Skeletal muscle cell (primary cell): ENCODE measurements around the gene IRF8.

Experiments used
- DNase-seq: peaks from one replicate; pipeline ENCODE4 v3.0.0-alpha.2; 2010; ENCODE audit warnings: low read depth
- H3K4me3 ChIP-seq: 2 replicates; pipeline ENCODE4 v1.5.1; 2011; ENCODE audit warnings: low read depth, mild to moderate bottlenecking, control low read depth, low read length, moderate library complexity

The IRF8 gene

DNA sequence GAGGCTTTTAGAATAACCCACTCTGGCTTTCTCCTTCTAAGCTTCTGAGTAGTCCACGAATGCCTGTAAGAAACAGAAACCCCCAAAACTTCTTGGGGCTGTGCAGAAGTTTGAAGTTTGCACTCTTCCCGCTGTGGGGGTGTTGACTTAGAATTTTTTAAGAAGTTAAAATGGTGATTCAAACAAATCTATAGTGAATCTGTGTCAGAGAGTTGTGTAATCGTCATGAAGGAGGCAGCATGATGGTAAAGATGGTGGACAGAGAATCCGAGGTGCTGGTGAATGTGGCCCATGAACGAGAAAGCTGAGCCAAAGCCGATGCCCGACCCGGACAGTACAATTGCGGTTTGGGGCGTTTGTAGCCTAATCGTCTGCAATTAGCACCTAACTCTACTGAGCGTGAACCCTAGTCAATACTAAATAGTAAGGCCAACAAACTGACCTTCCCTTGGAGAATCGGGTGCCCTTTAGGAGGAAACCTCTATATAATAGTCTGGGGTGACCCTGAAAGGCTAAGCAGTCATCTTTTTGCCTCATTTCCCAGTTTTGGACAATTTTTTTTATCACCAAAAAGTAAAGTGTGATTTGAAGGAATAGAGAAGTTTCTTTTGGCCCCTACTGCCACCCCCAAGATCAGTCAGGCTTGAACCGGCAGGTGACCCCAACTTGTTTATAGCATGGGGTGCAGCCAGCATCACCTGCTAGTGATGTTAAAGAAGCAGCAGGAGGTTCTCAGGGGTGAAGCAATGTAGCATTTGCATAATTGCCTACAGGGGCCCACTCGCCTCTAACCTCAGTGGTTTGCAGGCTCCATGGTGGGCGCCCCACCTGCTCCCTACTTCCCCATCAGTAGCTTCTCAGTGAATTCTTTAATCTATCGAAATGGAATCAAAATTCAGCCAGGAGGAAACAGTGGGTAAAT, 11.2 kb downstream of the IRF8 start:
- no peak for DNase-seq
- no peak overlapping the region for H3K4me3 ChIP-seq

DNA sequence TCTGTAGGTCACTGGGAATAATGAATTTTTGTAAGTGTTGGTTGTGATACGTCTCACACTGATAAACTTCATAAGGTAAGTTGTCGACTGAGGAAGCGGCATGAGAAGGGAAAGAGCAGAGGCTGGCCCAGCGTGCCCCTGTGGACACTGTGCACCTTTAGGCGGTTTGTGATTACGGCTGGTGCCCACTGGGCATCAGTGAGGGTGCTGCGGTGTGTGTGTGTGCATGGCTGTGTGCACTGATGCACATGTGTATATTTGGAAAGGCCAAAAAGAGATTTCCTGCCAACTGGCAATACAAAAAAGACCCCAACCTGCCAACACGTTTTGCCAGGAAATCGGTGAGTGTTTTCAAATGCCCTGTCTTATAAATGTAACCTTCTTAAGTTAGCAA, 11.9 kb downstream of the IRF8 start:
- H3K4me3 ChIP-seq, result no peak overlapping the region
- DNase-seq, result no peak

DNA sequence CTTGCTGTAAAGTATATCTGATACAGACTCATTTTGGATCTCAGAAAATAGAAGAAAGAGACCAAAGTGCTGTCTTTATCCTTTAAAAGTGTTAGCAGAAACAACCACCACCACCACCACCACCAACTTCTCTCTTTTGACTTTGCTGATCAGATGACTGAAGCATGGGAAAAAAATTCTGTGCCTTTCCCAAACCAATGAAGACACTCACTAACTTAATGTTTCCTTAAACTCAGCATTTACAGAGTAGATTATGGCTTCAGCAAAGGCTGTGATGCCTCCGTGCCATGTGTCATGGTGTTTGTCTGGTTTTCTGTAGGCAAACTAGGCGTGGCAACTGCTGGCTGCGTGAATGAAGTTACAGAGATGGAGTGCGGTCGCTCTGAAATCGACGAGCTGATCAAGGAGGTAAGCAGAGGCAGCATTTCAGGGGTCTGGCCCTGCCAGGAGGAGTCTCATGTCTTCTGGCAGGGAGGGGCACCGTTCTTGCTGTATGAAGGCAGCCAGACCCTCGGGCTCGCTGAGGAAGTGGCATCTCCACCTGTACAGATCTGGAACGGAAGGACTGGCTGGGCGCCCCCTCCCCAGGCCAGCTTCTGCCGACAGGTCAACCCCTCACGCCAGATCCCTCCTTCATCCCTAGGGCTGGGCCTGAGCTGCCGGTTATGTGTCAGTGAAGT, 12.4 kb downstream of the IRF8 start:
- no peak for DNase-seq
- H3K4me3 ChIP-seq, result no peak overlapping the region

DNA sequence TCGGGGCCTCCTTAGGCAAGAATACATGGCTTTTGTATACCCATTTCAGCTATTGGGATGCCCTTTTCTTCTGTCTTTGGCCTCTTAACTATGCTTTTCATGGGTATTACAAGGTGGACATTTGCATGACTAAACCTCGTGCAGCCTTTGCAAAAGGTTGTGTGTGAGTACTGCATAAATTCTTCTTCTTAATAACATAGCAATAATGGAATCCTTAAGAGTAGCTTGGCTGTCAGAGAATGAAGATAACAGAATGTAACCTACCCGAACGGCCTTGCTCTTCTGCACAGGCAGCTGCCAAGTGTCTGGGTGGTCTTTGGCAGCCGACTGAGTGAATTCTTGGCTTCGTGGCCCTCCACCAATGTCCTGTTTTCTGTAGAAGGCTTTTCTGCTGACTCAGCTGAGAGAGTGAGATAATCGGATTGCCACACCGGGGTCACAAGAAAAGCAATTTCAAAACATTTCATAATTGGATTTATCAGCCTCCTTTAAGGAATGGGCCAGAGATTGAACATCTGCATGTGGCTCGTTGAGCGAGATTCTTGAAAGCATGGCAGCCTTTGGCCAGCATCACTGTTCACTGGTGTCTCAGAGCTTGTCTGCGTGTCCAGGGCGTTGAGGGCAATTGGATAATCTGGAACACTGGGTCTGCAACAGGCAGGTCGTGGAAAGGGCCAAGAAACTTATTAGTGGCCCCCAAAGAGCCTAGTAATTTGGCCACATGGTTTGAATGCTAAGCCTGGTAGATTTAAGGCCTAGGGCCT, 13.4 kb downstream of the IRF8 start:
- peak; percentile 37 for DNase-seq
- no peak overlapping the region for H3K4me3 ChIP-seq

DNA sequence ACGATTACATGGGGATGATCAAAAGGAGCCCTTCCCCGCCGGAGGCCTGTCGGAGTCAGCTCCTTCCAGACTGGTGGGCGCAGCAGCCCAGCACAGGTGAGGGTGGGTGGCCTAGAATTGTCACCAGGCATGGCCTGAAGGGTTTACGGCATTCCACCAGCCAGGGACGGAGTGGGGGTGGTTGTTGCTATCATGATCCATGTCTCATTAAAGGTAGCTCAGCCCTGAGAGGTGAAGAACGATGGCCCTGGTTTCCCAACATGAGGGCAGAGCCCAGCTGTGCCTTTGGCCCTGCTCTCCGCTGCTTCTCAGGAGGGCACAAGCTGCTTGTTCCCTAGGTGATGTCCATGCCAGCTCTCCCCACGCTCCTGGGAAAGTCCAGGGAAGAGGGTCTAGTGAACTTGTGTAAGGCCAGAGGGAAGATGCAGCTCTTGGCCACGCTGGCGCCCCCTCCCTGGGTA, 14.2 kb downstream of the IRF8 start:
- H3K4me3 ChIP-seq, result no peak overlapping the region
- DNase-seq, result no peak

DNA sequence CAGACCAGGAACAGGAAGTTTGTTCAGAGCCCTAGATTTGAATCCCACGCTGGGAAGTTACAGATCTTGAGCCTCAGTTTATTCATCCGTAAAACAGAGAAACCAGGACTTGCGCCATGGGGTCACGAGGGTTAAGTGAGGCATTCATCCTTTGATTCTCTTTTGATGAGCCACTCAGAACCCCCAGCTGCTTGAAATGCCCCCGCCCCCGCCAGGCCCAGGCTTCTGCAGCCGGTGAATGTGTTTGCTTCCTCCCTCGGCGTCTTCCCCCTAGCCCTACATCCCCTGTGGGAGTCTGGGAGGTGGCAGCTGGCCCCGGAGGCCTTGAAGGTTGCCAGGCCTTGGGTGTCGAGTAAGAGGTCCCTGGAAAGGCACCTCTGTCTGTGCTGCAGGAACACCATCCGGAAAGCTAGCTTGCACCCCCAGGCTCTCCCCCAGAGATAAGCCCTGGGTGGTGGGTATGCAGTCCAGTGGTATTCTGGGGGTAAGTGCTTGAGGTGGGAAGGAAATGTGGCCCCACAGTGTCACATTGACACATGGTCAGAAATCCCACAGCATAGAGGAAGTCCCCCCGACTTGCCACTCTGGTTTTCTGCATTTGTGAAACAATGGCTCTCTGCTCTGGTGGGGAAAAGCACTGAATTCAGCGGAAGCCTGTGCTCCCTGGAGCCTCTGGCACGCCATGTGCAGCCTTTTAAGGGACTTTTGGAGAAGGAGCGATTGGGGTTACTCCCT, 14.9 kb downstream of the IRF8 start:
- DNase-seq, result no peak
- no peak overlapping the region for H3K4me3 ChIP-seq

DNA sequence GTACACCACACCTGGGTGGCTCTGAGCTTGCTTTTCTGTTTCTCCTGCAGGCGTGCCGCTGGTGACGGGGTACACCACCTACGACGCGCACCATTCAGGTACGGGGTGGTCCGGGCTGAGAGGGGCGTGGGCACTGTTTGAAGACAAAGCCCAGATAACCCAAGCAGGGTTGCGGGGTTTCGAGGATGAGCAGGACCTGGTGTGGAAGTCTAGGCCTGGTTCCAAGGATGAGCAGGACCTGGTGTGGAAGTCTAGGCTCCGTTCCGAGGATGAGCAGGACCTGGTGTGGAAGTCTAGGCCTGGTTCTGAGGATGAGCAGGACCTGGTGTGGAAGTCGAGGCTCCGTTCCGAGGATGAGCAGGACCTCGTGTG, 15.4 kb downstream of the IRF8 start:
- no peak overlapping the region for H3K4me3 ChIP-seq
- DNase-seq, result no peak

DNA sequence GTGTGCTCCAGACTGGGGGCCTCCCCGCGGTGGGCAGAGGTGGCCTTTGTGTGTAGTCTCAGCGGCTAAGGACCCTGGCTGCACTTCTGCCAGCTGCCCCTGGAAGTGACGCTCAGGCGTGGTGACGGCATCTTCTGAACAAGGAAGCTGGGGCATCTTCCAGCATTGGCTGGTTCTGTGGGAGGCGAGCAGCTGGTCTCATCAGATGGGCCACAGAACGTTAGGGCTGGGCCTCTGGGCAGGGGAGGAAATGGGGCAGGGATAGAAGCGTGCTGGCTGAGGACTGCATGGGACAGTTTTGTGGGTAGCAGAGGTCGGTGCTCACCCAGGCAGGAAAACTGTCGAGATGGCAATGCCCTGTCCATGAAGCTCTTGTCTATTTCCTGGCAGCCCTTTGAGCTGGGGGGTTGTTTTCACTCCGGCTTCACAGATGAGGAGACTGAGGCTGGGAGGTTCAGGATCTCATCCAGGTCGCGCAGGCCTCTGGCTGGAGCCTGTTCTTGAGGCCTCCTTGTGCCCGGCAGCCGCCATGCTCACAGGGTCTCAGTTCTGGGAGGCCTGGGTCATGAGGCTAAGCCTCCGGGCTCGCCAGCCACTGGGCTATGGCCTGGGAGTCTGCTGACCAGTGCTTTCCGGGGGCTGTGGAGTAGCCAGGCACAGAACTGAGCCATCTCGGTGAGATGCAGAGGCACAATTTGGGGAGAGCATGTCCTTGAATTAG, 16.3 kb downstream of the IRF8 start:
- DNase-seq, result no peak
- no peak overlapping the region for H3K4me3 ChIP-seq

DNA sequence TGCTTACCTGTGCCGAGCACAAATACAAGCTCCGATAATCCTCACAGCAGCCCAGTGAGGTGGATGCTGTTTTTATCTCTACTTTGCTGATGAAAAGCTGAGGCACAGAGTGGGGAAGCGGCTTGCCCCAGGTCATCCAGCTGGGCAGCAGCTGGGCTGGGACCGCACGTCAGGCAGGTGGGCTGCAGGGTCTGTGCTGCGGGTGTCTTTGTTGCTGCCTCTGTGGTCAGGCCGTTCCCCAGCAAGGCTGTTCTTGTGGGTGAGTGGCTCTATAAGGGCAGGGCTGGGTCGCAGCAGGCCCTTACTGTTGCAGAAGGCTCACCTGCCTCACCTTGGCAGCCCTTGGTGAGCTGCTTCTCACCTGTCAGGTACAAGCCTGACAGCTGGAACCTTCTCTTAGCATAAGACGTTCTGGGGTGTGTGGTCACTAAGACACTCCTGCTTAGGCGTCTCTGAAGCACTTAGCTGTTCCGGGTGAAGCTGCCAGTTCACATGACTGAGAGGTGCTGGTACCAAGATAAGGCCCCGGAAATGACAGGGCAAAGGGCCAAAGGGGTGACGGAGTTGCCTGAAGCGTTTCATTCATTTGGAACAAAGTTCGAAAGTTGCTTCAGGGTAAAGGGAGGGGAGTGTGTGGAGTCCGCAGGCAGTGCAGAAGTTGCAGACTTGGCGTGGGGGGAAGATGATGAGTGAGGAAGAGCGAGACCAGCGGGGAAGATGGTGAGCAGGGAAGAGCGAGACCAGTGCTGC, 17.4 kb downstream of the IRF8 start:
- DNase-seq, result no peak
- no peak overlapping the region for H3K4me3 ChIP-seq

DNA sequence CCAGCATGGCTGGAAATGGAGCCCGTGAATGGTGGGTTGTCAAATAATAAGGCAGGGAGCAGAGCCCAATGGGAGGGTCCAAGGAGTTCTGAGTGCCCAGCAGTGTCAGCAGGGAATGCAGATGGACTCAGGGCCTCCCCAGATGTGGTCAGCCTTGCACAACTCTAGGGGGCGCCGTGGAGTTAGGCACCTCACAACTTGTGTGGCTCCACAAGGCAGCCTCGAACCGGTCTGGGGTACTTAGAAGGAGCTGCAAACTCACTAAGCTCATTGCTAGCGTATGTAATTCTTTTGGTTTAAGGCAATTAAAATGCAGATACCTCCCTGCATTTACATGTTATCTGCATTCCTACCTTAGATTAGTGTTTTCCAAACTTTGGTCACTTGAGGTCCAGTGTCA, 18.1 kb downstream of the IRF8 start:
- H3K4me3 ChIP-seq, result no peak overlapping the region
- DNase-seq, result no peak

DNA sequence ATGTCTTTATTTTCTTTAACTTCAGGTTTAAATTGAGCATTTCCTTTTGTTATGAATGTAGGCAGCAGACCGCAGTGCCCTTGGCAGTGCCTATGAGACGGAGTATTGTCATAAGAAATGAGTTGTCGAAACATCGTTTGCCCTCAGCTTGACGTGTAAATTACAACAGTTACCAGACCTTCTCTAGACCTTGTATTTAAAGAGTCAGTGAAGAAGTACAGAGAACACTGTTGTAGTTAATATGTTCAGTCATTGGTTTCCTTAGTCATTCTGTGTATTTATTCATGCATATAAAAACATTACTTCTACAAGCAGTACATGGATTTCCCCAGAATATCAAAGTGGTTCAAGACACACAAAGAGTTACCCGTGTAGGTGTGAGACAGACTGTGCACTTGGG, 19.0 kb downstream of the IRF8 start:
- H3K4me3 ChIP-seq, result no peak overlapping the region
- DNase-seq, result no peak

DNA sequence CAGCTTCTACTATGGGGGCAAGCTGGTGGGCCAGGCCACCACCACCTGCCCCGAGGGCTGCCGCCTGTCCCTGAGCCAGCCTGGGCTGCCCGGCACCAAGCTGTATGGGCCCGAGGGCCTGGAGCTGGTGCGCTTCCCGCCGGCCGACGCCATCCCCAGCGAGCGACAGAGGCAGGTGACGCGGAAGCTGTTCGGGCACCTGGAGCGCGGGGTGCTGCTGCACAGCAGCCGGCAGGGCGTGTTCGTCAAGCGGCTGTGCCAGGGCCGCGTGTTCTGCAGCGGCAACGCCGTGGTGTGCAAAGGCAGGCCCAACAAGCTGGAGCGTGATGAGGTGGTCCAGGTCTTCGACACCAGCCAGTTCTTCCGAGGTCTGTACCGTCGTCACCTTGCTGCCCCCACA, 19.5 kb downstream of the IRF8 start:
- H3K4me3 ChIP-seq, result no peak overlapping the region
- no peak for DNase-seq

DNA sequence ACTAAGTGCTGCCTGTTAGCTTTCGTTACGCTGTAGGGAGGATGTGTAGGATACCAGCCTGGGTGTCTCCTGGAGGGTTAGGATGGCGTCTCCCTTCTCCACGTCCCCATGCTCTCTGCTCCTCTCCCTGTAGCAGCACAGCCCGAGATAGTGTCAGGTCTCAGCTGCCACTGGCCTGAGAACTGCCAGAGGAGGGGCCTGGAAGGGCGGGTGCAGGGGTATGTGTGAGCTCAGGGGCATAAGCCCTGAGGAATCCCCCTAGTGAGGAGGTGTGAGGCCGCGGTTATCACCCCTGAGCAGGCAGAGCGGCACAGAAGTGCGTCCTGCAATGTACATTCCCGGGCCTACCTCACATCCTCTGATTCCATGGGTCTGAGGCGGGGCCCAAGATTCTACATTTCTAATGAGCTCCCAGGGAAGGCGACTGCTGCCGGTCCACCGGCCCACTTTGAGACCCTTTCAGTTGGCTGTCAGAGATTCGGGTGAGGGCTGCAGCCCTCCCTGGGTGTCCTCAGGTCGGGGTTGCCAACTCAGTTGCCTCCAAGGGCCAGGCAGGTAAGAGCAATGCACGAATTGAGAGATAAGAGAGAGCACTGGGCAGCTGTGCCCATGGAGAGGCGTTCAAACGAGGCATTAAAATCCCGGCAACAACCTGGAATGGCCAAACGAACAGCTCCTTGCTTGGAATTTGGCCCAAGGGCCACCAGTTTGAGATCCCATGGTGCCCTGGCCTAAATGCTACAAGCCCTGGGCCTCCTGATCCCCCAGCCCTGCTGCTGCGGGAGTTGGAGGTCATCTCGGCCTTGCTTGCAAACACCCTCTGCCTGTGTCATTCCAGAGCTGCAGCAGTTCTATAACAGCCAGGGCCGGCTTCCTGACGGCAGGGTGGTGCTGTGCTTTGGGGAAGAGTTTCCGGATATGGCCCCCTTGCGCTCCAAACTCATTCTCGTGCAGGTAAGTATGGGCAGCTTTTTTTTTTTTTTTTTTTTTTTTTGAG, 20.6 kb downstream of the IRF8 start:
- no peak for DNase-seq

DNA sequence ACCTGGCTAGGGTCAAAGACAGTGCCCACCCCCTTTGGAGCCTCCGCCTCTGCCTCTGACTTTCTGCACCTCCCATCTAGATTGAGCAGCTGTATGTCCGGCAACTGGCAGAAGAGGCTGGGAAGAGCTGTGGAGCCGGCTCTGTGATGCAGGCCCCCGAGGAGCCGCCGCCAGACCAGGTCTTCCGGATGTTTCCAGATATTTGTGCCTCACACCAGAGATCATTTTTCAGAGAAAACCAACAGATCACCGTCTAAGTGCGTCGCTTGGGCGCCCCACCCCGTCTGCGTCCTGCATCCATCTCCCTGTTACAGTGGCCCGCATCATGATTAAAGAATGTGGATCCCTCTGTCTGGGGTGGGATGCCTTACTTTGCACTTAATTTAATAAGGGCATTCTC, 22.1 kb downstream of the IRF8 start:
- no peak overlapping the region for H3K4me3 ChIP-seq
- no peak for DNase-seq

More for the DNA sequence above, 20.6 kb downstream of the IRF8 start:
- H3K4me3 ChIP-seq, result no peak overlapping the region

DNA sequence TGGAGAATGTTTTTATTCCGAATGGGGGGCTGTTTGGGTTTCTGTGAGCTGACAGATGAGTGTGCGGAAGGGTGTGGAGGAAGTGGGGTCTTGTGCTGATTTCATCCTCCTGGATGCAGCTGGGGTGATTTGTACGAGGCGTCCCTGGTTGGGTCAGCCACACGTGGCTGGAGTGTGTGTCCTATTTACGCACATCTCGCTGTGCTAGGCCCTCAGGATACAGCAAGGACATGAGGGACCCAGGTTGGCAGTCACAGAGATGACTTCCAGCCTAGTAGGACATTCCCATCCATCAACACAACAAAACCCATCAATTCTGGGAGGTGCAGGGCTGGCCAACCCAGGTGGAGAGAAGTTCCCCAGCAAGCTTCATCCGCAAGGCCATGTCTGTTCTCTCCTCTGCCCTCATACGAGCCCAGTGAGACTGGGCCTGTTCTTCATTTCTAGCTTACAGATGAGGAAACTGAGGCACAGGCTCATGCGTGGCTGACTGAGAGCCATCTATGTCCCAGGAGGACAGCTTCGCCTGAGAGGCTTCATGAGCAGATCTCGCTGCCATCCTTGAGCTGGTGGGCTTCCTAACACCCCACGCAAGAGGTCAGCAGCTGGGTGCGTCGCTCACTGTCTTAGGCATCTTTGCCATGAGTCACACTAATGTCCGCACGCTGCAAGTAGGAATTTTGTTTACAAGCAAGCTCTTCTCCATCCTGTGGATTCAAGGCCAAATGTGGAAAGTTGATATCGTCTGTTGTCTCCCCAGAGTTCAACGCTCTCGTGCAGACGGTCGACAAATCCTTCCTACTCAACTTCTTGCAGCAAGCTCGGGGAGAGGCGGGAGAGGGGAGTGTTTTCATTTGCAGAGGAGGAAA, 24.4 kb downstream of the IRF8 start:
- H3K4me3 ChIP-seq, result no peak overlapping the region
- no peak for DNase-seq

DNA sequence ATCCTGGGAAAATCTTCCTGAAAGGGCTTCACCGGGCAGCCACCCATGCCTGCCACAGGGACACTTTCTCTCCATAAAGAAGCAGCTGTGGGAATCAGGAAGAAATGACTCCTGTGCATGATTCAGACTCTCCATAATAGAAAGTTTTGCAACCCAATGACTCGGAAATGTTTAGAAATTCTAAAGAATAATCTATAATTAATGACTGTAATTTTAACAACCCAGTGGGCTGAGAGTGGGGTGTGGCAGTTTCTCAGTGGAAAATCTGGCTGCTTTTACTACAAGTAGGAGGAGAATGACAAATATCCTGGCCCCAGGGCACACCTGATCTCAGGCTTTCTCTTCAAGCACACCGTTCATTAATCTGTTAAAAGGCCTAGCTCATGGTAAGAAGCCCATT, 25.7 kb downstream of the IRF8 start:
- DNase-seq, result no peak
- no peak overlapping the region for H3K4me3 ChIP-seq
